ENCODE measurements around the gene GPR39.

- TF ChIP-seq CTCF (IDR thresholded peaks at IDR 0.05; ENCODE audit: insufficient read depth, low read length, poor library complexity, severe bottlenecking) (no peak), EZH2phosphoT487 (conservative IDR thresholded peaks at IDR 0.05; ENCODE audit: low read length) (no peak)
These were observed 72.5 kb downstream of the GPR39 start for GRCh38 chr2:132489150-132489549.
